Uterus (tissue), 2 donors: Measurements from ENCODE around the gene NHSL1.

Experiments used
- CTCF ChIP-seq, 4 experiments: fragments of 200-600 bp in 2 of 4; fragments of 450-650 bp in 2 of 4; sonication (generic) in 2 of 4; IDR thresholded peaks; one replicate each; pipeline ENCODE4 v1.5.1; 2016 to 2019; ENCODE audit warnings: antibody characterized with exemption in 4 of 4, mild to moderate bottlenecking in 2 of 4, moderate library complexity in 1 of 4
- POLR2A ChIP-seq, 2 donors: fragments of 450-650 bp; IDR thresholded peaks; one replicate each; pipeline ENCODE4 v1.6.1; 2016; ENCODE audit warnings: antibody characterized with exemption in 2 of 2, mild to moderate bottlenecking in 1 of 2, moderate library complexity in 1 of 2

DNA sequence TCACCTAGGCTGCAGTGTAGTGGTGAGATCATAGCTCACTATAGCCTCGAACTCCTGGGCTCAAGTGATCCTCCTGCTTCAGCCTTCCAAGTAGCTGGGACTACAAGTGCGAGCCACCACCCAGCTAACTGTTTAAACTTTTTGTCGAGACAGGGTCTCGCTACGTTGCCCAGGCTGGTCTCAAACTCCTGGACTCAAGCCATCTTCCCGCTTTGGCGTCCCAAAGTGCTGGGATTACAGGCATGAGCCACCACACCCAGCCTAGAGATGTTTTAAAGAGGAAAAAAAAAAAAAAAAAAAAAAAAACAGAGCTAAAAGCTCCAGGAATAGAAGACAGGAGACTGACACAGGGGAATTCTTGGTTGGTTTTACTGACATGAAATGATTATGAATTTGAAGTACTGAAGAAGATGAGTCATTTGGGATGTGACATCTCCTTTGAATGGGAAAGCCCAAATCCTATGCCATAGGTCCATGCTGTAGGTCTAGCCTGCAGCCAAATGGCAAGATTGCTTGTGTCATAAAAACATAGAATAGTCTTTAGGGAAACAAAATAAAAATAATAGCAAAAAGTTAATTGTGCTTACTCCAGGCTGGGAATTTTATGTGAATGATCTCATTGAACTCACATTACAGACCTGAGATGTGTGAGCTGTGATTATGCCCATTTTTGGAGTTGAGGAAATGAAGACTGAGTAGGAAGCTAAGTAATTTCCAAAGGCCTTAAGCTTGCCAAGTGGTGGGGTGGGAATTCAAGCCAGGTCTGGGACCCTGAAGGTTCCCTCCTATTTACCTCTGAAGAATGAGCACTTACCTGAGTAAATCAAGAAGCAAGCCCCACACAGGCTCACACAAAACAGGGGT is 24.3 kb upstream of the NHSL1 start:
- TF ChIP-seq CTCF (IDR thresholded peaks at IDR 0.05) (no peak), POLR2A (IDR thresholded peaks at IDR 0.05) (no peak)
